Measurements from ENCODE around the gene SH3YL1.

The SH3YL1 gene

GRCh38 chr2:263774-264492, at the start of gene SH3YL1:
TSS of gene SH3YL1 (minus strand) at chr2:264032. CDS start at chr2:263984, 48 bp downstream.
- DNase-seq (ENCODE audit: low read depth), result peak; percentile 19

GRCh38 chr2:310994-311393, 47.2 kb upstream of the SH3YL1 start:
- no peak for DNase-seq (ENCODE audit: low read depth)

- DNase-seq (ENCODE audit: low read depth), result no peak
Observed at GRCh38 chr2:309954-310510, 46.2 kb upstream of the SH3YL1 start.

GRCh38 chr2:309148-309953, 45.5 kb upstream of the SH3YL1 start:
- DNase-seq (ENCODE audit: low read depth), result no peak

GRCh38 chr2:305366-305765, 41.5 kb upstream of the SH3YL1 start:
- no peak for DNase-seq (ENCODE audit: low read depth)

GRCh38 chr2:296354-296753, 32.5 kb upstream of the SH3YL1 start:
- DNase-seq (ENCODE audit: low read depth), result no peak

GRCh38 chr2:295090-295489, 31.3 kb upstream of the SH3YL1 start:
- no peak for DNase-seq (ENCODE audit: low read depth)

- peak; percentile 71 for DNase-seq (ENCODE audit: low read depth)
Observed at GRCh38 chr2:290090-290722, 26.4 kb upstream of the SH3YL1 start.

- DNase-seq (ENCODE audit: low read depth), result no peak
Observed at GRCh38 chr2:289362-290089, 25.7 kb upstream of the SH3YL1 start.

- no peak for DNase-seq (ENCODE audit: low read depth)
Observed at GRCh38 chr2:288758-289361, 25.0 kb upstream of the SH3YL1 start.

GRCh38 chr2:287911-288757, 24.3 kb upstream of the SH3YL1 start, which contains the start of gene ALKAL2:
TSS of gene ALKAL2 (minus strand) at chr2:288091. CDS start at chr2:287835, 256 bp downstream.
- no peak for DNase-seq (ENCODE audit: low read depth)

- peak; percentile 29 for DNase-seq (ENCODE audit: low read depth)
Observed at GRCh38 chr2:287471-287885, 23.6 kb upstream of the SH3YL1 start.

GRCh38 chr2:286774-287392, 23.1 kb upstream of the SH3YL1 start:
- no peak for DNase-seq (ENCODE audit: low read depth)

GRCh38 chr2:286035-286434, 22.2 kb upstream of the SH3YL1 start:
- DNase-seq (ENCODE audit: low read depth), result no peak

- peak; percentile 79 for DNase-seq (ENCODE audit: low read depth)
Observed at GRCh38 chr2:285531-285930, 21.7 kb upstream of the SH3YL1 start.

- DNase-seq (ENCODE audit: low read depth), result no peak
Observed at GRCh38 chr2:284896-285492, 21.2 kb upstream of the SH3YL1 start.

GRCh38 chr2:283996-284794, 20.4 kb upstream of the SH3YL1 start:
- no peak for DNase-seq (ENCODE audit: low read depth)

GRCh38 chr2:282371-283263, 18.8 kb upstream of the SH3YL1 start:
- DNase-seq (ENCODE audit: low read depth), result no peak
